NT2/D1 (cell line): ENCODE results near the gene HLA-DQB2.
"Not testable (repeated sequence)": the region's sequence is repeated elsewhere in the genome, so short reads cannot be mapped to it uniquely, and the experiment has no call there.

ENCODE experiments used
- SUZ12 ChIP-seq: IDR thresholded peaks from 2 replicates; pipeline ENCODE4 v1.6.1; 2011; ENCODE audit not compliant: insufficient read length, insufficient read depth; ENCODE audit errors: extremely low read depth
- YY1 ChIP-seq: IDR thresholded peaks from 2 replicates; pipeline ENCODE4 v1.6.1; 2011; ENCODE audit not compliant: insufficient read length, insufficient read depth
- ZNF274 ChIP-seq: IDR thresholded peaks from 2 replicates; pipeline ENCODE4 v1.6.1; 2011; ENCODE audit warnings: mild to moderate bottlenecking, low read depth, low read length

DNA sequence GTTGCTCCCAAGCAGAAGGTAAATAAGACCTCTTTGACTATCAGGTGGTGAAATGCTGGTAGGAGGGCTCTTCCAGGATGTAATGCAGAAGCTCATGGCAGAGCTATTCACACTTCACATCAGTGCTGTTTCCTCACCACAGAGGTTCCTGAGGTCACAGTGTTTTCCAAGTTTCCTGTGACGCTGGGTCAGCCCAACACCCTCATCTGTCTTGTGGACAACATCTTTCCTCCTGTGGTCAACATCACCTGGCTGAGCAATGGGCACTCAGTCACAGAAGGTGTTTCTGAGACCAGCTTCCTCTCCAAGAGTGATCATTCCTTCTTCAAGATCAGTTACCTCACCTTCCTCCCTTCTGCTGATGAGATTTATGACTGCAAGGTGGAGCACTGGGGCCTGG, 17.7 kb downstream of the HLA-DQB2 start:
- TF ChIP-seq SUZ12, YY1, ZNF274: not testable (repeated sequence)
